GM12878 (cell line): Measurements from ENCODE around the gene CIDEC.

Experiments used
- CBX3 ChIP-seq: fragments of 200-600 bp; sonication (generic); IDR thresholded peaks from 2 replicates; pipeline ENCODE4 v1.6.1; 2016; ENCODE audit warnings: low read depth, borderline replicate concordance
- CTCF ChIP-seq, 3 experiments: IDR thresholded peaks in 2 of 3; conservative IDR thresholded peaks in 1 of 3; 2 replicates each; pipeline ENCODE4 v1.5.1; 2011; ENCODE audit warnings: low read depth in 3 of 3, low read length in 3 of 3, mild to moderate bottlenecking in 3 of 3, control low read depth in 2 of 3, moderate library complexity in 2 of 3, inconsistent platforms in 1 of 3, mixed read lengths in 1 of 3; ENCODE audit not compliant: control insufficient read depth in 2 of 3, insufficient read depth in 1 of 3; ENCODE audit errors: extremely low read depth in 1 of 3
- EGR1 ChIP-seq, 2 experiments: IDR thresholded peaks; 1 replicate in 1 of 2; 2 replicates in 1 of 2; pipeline ENCODE4 v1.6.1; 2011 to 2012; ENCODE audit warnings: low read depth in 2 of 2, low read length in 2 of 2, borderline replicate concordance in 1 of 2, mild to moderate bottlenecking in 1 of 2, moderate library complexity in 1 of 2
- GABPA ChIP-seq: IDR thresholded peaks from 2 replicates; pipeline ENCODE4 v1.6.1; 2014; ENCODE audit warnings: antibody characterized with exemption, low read depth, mild to moderate bottlenecking, inconsistent platforms
- SMC3 ChIP-seq: IDR thresholded peaks from 2 replicates; pipeline ENCODE4 v1.6.1; 2011; ENCODE audit warnings: low read length, improper control_type of control experiment, borderline replicate concordance

- no peak for TF ChIP-seq SMC3
- no peak for TF ChIP-seq CBX3
- TF ChIP-seq EGR1 (IDR thresholded peaks at IDR 0.05; ENCODE audit: borderline replicate concordance in 1 of 2, low read depth in 2 of 2, low read length in 2 of 2), result no peak
- no peak for TF ChIP-seq GABPA
- no peak for TF ChIP-seq CTCF (IDR thresholded peaks at IDR 0.05 in 2 of 3, conservative IDR thresholded peaks at IDR 0.05 in 1 of 3; ENCODE audit: control insufficient read depth in 2 of 3, extremely low read depth in 1 of 3, insufficient read depth in 1 of 3, low read depth in 3 of 3, low read length in 3 of 3)
Measured at GRCh38 chr3:9914011-9914410, 34.0 kb upstream of the CIDEC start.
